Measurements from ENCODE around the gene USP33.

GRCh38 chr1:77709727-77710126 lies 49.9 kb downstream of the USP33 start:
- TF ChIP-seq CTCF (IDR thresholded peaks at IDR 0.05) (no peak), ZFX (IDR thresholded peaks at IDR 0.05; ENCODE audit: borderline replicate concordance) (no peak)
